Dendritic cell treated with granulocyte-macrophage colony-stimulating factor and Interleukin-4, amounts not matched to agents 40 ng/mL and 50 ng/mL, for 4 days (primary cell): ENCODE measurements around the gene KLC4.
"Not testable (repeated sequence)": the region's sequence is repeated elsewhere in the genome, so short reads cannot be mapped to it uniquely, and the experiment has no call there.

ENCODE experiments used
- H3K27ac Mint-ChIP-seq: one replicate; pipeline ENCODE4 v1.8.0; 2022; ENCODE audit warnings: mild to moderate bottlenecking, mixed read lengths
- H3K27me3 Mint-ChIP-seq: one replicate; pipeline ENCODE4 v1.8.0; 2022; ENCODE audit warnings: mild to moderate bottlenecking, mixed read lengths
- H3K36me3 Mint-ChIP-seq: one replicate; pipeline ENCODE4 v1.8.0; 2022; ENCODE audit warnings: low read depth, mixed read lengths
- H3K4me1 Mint-ChIP-seq: one replicate; pipeline ENCODE4 v1.8.0; 2022; ENCODE audit warnings: low read depth, mixed read lengths
- H3K4me3 Mint-ChIP-seq: one replicate; pipeline ENCODE4 v1.8.0; 2022; ENCODE audit warnings: mild to moderate bottlenecking, moderate library complexity, mixed read lengths
- H3K9me3 Mint-ChIP-seq: one replicate; pipeline ENCODE4 v1.8.0; 2022; ENCODE audit warnings: mixed read lengths
- intact Hi-C: fragments of 100-400 bp; cut with micrococcal nuclease; formaldehyde crosslinking; loops from one replicate; pipeline ENCODE4 v1.15.0; 2022

The KLC4 gene

DNA sequence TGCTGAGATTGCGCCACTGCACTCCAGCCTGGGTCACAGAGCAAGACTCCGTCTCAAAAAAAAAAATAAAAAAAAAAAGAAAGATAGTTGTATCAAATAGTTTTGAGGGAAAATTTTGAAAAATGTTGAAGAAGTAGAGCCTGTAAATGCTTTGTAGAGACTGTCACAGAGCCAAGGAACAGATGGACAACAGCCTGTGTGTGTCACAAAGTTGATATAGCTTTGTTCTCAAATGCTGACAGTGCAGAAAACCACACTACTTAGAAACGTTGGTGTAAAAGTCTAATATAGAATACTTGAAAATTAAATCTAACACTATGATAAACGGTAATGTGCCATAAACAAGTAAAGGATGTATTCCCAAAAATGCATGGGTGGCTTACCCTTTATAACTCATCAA lies 42.1 kb downstream of the KLC4 start:
- H3K9me3 Mint-ChIP-seq = no peaks in the 10 kb centered on the region
- H3K4me3 Mint-ChIP-seq = no peak overlapping the region
- H3K27ac Mint-ChIP-seq = no peak overlapping the region
- H3K4me1 Mint-ChIP-seq = no peaks in the 10 kb centered on the region
- intact Hi-C loops = no loop called here
- no peaks in the 10 kb centered on the region for H3K27me3 Mint-ChIP-seq
- H3K36me3 Mint-ChIP-seq = no peaks in the 10 kb centered on the region

DNA sequence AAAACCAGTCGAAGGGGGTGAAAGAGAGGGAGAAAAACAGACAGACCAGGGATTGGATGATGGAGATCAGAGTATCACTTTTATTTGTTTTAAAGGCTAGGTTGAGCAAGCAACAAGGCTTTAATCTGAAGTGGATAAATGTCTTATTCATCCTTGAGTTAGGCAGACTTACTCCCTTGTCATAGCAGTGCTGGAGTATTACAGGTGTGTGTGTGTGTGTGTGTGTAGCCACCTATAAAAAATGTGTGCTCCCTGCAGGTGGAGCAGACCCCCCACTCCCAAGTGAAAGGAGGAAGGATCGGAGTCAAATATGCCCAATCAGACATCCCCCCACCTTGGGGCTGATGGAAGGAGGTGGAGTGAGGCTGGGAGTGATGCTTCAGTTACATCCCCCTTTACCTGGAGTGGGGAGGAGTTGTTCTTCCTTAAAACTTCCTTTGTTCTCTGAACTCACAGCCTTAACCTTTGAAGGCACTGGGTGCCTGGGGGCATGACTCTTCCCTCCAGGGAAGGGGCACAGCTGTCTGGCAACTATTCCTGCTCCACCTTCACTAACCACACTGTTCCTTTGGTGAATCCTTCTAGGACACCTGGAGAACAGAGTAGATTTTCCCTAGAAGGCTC lies 43.9 kb downstream of the KLC4 start:
- intact Hi-C loops = no loop called here
- Mint-ChIP-seq H3K27me3 (no peaks in the 10 kb centered on the region), H3K9me3 (no peaks in the 10 kb centered on the region), H3K4me1 (no peaks in the 10 kb centered on the region), H3K36me3 (no peaks in the 10 kb centered on the region), H3K4me3 (no peak overlapping the region), H3K27ac (no peak overlapping the region)

DNA sequence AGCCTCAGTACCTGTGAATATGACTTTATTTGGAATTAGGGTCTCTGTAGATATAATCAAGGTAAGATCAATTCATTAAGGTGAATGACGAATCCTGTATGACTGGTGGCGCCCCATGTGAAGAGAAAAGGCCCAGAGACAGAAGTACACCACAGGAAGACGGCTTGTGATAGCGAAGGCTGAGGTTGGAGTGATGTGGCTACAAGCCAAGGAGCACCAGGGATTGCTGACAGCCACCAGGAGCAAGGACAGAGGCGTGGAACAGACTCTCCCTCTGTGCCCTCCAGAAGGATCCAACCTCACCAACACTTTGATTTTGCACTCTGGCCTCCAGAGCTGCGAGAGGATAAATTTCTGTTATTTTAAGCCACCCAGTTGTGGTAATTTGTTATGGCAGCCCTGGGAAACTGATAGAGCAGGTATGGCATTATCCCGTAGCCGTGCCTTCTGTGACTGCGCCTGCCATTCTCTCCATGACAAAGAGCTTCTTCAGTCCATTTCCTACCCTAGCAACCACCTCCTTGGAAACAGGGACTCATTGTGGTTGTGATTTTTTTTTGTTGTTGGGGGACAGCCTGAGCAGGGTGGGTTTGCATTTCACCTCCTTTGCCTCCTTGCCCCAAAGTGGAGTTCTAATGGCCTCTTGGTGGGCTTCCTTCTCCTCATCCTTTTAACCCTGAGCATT lies 46.2 kb downstream of the KLC4 start:
- Mint-ChIP-seq H3K27ac (no peak overlapping the region), H3K9me3 (no peaks in the 10 kb centered on the region), H3K4me1 (no peaks in the 10 kb centered on the region), H3K4me3 (no peak overlapping the region), H3K36me3 (no peaks in the 10 kb centered on the region), H3K27me3 (no peaks in the 10 kb centered on the region)
- intact Hi-C loops = no loop called here

DNA sequence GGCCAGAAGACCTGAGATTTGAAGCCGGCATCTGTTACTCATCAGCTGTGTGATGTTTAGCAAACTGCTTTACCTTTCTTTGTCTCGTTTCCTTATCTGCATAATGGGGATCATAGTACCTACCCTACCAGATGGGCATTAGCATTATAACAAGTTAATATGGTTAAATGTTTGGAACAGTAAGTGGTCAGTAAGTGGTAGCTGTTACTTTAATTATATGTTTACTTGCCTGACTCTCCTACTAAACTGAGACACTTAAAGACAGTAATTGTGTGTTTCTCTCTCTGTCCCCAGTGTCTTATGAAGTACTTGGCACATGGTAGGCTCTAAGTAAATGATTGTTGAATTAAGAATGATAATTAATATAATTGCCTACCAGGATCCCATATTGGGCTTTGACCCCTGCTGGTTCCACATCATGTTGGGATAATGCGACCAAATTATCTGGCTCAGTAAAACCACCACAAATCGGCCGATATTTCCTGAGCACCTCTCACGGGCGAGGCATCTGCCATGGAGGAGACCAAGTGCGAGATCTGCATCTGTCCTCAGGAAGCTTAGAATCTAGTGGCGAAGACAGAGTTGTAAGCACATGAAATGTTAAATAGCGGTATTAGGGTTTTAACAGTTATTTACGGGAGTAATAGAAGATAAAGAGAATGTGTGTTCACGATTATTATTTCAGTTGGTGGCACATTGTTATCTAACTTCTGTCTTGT lies 48.1 kb downstream of the KLC4 start:
- Mint-ChIP-seq H3K27ac (no peak overlapping the region), H3K4me1 (no peaks in the 10 kb centered on the region), H3K27me3 (no peaks in the 10 kb centered on the region), H3K9me3 (no peaks in the 10 kb centered on the region), H3K36me3 (no peaks in the 10 kb centered on the region), H3K4me3 (no peak overlapping the region)
- intact Hi-C loops = no loop called here

DNA sequence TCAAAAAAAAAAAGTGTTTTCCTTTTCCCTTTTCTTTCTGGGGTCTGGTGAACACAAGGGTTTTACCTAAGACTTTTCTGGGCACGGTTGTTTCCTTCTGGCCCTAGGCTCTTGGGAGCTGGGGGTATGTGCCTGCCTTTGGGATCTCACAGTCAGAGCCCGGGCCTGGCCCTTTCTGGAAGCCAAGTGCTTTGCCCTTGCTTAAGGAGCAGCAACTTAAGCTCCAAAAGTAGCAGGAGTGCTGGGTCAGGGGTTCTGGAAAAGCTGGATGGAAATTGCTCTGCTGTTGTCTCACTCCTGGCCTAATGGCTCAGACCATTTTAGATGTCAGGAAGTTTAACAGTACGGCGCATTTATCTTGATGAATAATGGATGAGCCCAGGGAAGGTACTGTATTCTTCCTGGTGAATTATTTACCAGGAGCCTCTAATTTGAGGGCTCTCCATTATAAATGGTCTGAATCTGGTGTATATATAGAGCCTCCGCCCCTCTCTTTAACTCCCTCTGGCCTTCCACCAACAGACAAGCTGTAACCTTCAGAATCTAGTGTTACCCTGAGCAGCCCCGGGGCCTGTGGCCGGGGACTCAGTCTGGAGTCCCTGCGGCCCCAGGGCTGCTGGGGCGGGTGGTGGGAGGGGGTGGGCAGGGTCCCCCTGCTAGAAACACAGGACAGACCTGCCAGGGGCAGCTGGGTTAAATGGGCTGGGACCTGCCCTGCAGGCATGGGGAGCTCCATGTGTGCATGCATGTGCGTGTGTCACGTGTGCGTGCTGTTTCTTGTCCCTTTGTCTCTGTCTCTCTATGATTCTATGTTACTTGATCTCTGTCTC lies 54.2 kb downstream of the KLC4 start:
- no peaks in the 10 kb centered on the region for H3K36me3 Mint-ChIP-seq
- no peak overlapping the region for H3K4me3 Mint-ChIP-seq
- intact Hi-C loops = no loop called here
- no peaks in the 10 kb centered on the region for H3K27me3 Mint-ChIP-seq
- H3K27ac Mint-ChIP-seq = no peak overlapping the region
- H3K9me3 Mint-ChIP-seq = no peaks in the 10 kb centered on the region
- peaks cover 9% of the 10 kb centered on the region for H3K4me1 Mint-ChIP-seq

DNA sequence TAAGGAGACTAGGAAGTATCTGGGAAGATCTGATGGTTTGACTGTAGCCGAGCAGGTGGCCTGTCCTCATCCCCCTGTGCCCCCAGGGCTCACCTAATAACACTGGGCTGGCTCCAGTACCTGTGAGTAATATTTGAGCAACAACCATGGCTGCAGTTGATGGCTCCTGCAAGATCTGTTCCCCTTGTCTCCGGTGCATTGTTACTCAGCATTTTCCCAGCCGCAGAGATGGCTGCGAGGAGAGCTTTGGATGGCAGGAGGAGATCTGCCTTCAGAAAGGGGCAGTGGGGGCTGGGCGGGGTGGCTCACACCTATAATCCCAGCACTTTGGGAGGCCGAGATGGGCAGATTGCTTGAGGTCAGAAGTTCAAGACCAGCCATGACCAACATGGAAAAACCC lies 55.9 kb downstream of the KLC4 start:
- Mint-ChIP-seq H3K4me3 (no peak overlapping the region), H3K4me1 (peaks cover 9% of the 10 kb centered on the region)

DNA sequence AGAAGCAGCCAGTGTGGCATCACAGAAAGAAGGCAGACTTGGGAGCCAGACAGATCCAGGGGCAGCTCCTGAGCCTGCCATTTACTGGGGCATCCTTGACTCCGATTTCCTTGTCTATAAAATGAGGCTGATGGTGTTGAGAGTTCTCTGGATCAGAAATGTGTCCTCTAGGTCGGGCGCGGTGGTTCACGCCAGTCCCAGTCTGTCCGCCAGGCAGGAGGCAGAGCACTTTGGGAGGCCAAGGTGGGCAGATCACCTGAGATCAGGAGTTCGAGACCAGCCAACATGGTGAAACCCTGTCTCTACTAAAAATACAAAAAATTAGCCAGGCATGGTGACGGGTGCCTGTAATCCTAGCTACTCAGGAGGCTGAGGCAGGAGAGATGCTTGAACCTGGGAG lies 58.0 kb downstream of the KLC4 start:
- H3K4me1 Mint-ChIP-seq, H3K9me3 Mint-ChIP-seq, H3K27ac Mint-ChIP-seq, H3K4me3 Mint-ChIP-seq, intact Hi-C loops, H3K36me3 Mint-ChIP-seq, H3K27me3 Mint-ChIP-seq: not testable (repeated sequence)

More for the DNA sequence above, 55.9 kb downstream of the KLC4 start:
- H3K9me3 Mint-ChIP-seq = no peaks in the 10 kb centered on the region
- no peaks in the 10 kb centered on the region for H3K36me3 Mint-ChIP-seq
- intact Hi-C loops = no loop called here
- H3K27me3 Mint-ChIP-seq = no peaks in the 10 kb centered on the region
- H3K27ac Mint-ChIP-seq = no peak overlapping the region

DNA sequence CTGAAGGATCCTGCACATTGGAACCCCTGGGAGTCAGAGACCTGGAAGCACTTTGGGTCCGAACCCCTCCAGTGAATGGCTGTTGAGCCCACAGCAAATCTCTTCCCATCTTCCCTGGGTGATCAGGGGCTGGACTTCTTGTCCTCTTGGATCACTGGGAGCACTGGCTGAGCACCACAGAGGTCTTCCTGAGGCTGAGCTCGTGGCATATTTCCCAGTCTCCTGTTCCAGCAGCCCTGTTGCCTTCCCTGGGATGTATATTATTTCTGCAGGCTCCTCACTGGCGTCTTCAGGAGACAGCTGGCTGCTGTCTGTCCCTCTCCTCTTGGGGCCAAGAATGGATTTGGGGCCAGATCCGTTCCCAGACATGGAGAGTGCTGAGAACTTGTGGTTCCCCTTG lies 60.1 kb downstream of the KLC4 start:
- Mint-ChIP-seq H3K27me3 (no peaks in the 10 kb centered on the region), H3K27ac (no peak overlapping the region), H3K9me3 (no peaks in the 10 kb centered on the region), H3K4me1 (peaks cover 9% of the 10 kb centered on the region), H3K36me3 (no peaks in the 10 kb centered on the region), H3K4me3 (no peak overlapping the region)
- intact Hi-C loops = no loop called here

DNA sequence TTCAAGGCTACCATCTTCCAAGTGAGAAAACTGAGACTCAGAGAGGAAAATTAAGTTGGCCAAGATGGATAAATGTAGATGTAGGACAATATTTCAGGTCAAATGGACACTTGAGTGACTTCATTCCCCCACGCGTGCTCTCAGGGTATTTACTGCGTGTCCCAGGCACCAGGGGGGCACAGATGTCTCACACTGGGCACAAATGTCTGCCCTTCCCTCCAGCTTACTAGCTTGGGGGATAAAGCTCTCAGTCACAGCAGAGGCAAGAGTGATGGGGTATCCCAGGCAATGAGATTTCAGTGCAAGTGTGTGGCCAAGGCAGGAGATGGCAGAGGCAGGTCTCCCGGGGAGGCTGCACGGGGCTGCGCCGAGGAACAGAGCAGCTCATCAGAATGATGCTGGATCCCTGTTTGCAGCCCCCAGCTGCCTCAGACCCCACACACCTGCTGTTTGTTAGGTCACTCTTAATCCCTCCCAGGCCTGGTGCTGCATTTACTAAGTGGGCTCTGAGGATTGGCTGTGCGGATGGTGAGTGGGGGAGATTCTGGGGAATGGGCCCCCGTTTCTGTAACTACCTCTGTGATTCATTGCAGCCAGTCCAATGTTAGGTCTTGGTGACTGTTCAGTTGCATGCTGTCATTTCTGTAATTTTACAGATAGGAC lies 60.8 kb downstream of the KLC4 start:
- H3K4me1 Mint-ChIP-seq = peaks cover 9% of the 10 kb centered on the region
- no peaks in the 10 kb centered on the region for H3K36me3 Mint-ChIP-seq
- no peak overlapping the region for H3K4me3 Mint-ChIP-seq
- intact Hi-C loops = no loop called here
- no peak overlapping the region for H3K27ac Mint-ChIP-seq
- no peaks in the 10 kb centered on the region for H3K27me3 Mint-ChIP-seq
- no peaks in the 10 kb centered on the region for H3K9me3 Mint-ChIP-seq

DNA sequence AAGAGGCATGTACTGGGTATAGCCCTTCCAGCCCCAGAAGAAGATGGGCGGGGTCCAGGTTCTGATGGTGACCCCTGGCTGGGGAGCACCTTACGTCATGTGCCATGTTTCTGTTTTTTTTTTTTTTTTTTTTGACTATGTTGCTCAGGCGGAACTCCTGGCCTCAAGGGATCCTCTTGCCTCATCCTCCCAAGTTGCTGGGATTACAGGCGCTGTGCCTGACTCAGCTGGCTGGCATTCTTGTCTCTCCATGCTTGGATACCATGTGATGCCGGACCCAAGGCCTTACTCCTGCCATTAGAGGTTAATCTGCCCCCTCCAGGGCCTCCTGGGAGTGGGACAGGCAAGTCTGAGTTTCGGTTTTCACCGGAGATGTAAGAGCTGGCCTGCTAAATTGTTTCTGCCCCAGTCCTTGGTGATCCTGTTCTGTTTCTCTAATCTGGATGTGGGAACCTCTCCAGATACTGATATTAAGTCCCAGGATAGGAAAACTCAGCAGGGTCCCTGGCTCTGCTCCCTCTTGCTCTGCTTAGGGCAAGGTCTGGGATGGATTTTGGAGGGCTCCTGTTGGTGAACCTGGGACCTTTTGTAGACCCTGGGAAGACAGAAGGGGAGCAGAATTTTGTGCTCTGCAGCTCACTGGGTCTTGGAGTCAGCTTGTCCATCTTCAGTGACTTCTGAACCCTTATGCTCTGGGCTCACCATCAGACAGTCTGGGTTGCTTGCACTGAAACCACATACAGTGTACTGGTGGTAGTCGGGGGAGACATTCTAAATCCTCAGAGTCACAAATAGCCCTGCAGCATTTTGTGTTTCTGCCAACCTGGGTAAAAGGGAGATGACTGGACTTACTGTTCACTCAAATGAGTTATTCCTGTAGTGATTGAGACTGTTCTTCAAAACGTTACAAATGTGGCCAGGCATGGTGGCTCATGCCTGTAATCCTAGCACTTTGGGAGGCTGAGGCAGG lies 61.8 kb downstream of the KLC4 start:
- no peaks in the 10 kb centered on the region for H3K9me3 Mint-ChIP-seq
- intact Hi-C loops = no loop called here

DNA sequence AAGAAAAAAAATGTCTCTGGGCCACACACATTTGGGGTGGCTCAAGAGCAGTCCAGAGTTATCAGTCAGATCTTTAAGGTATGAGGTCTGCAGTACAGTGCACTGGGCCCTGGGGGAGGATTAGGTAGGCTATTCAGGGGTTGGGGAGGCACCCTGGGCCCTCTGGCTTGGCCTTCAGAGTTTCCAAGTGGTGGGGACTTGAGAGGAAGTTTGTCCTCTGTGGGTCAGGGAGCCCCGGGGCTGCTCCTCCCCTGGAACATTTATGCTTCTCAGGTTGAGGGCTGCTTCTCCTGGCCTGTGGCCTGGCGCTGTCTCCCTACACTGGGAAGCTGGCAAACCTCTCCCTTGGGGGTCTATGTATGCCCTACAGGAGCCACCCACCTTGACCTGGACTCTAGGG lies 62.7 kb downstream of the KLC4 start:
- H3K9me3 Mint-ChIP-seq = no peaks in the 10 kb centered on the region
- no peaks in the 10 kb centered on the region for H3K27me3 Mint-ChIP-seq
- H3K4me1 Mint-ChIP-seq = peaks cover under 1% of the 10 kb centered on the region
- H3K36me3 Mint-ChIP-seq = no peaks in the 10 kb centered on the region
- intact Hi-C loops = no loop called here
- H3K27ac Mint-ChIP-seq = no peak overlapping the region
- no peak overlapping the region for H3K4me3 Mint-ChIP-seq

More for the DNA sequence above, 61.8 kb downstream of the KLC4 start:
- H3K36me3 Mint-ChIP-seq = no peaks in the 10 kb centered on the region
- H3K4me1 Mint-ChIP-seq = peaks cover 5% of the 10 kb centered on the region
- H3K27me3 Mint-ChIP-seq = no peaks in the 10 kb centered on the region
- no peak overlapping the region for H3K27ac Mint-ChIP-seq
- no peak overlapping the region for H3K4me3 Mint-ChIP-seq

DNA sequence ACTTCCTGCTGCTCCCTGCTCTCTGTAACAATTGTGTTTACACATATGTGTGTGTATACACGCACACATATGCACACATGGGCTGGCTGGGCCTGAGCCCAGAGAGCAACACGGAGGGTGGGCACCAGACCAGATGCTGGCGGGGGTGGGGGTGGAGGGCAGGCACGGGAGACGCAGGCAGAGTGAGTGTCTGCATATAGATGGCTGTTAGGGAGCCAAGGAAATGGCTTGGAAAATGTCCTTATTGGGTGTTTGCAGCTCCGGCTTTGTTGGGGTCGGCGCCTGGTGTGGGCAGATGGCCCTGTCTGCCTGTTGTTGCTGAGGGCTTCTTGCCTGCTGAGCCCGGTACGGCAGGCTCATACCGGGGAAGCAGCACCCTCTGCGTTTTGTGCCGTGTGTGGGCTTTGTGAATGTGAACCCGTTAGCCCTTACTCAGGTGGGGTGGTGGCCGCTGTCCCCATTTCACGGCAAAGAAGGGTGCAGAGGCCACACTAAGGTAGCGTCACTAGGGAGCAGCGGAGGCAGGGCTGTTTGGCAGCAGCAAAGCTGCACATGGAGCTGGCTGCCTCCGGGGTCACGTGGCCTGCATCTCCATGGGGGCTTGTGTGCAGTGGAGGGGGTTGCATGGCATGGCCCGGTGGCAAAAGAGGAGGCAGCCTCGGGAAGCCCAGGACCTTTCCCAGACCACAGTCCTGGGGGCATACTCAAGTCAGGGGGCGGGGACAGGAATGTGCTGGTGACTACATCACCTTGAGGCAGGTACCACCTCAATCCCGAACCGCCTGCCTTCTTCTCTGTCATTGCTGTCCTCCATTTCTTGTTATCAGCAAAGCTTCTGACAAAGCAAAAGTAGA lies 64.3 kb downstream of the KLC4 start:
- intact Hi-C loops = no loop called here
- H3K9me3 Mint-ChIP-seq = no peaks in the 10 kb centered on the region
- no peaks in the 10 kb centered on the region for H3K36me3 Mint-ChIP-seq
- peaks cover 5% of the 10 kb centered on the region for H3K4me1 Mint-ChIP-seq
- no peak overlapping the region for H3K27ac Mint-ChIP-seq
- H3K27me3 Mint-ChIP-seq = no peaks in the 10 kb centered on the region
- H3K4me3 Mint-ChIP-seq = no peak overlapping the region
